Natural killer cell treated with Interleukin-12 subunit alpha and Interleukin-12 subunit beta and Interleukin-15 and Interleukin-18, amount 100 ng/mL, for 72 hours (primary cell): Measurements from ENCODE around the gene NAP1L4. TPM values are rescaled to one million over a fixed set of nuclear protein-coding genes. Genes with fewer than 3 reads are reported as not detected.
A peak's percentile ranks its signal among the peaks of the same experiment; 100 is the strongest.

Source experiments
- ATAC-seq, 2 donors: fragments of 150-1000 bp; cut with Tn5 transposase in 1 of 2; sonication (Bioruptor Pico), chemical (Tn5 transposase) in 1 of 2; 2 replicates each; pipeline ENCODE4 v1.10.0; 2021
- DNase-seq: peaks from one replicate; pipeline ENCODE4 v3.0.0; 2022; ENCODE audit warnings: low spot score
- H3K27ac Mint-ChIP-seq, 2 donors: 1 replicate in 1 of 2; 2 replicates in 1 of 2; pipeline ENCODE4 v1.8.0; 2022; ENCODE audit warnings: mixed read lengths in 2 of 2, mild to moderate bottlenecking in 1 of 2, moderate library complexity in 1 of 2
- H3K27me3 Mint-ChIP-seq, 2 donors: 1 replicate in 1 of 2; 2 replicates in 1 of 2; pipeline ENCODE4 v1.8.0; 2022; ENCODE audit warnings: mixed read lengths in 2 of 2
- H3K36me3 Mint-ChIP-seq: one replicate; pipeline ENCODE4 v1.8.0; 2022; ENCODE audit warnings: mixed read lengths
- H3K4me1 Mint-ChIP-seq, 2 donors: 1 replicate in 1 of 2; 2 replicates in 1 of 2; pipeline ENCODE4 v1.8.0; 2022; ENCODE audit warnings: low read depth in 2 of 2, mixed read lengths in 2 of 2, mild to moderate bottlenecking in 1 of 2
- H3K4me3 Mint-ChIP-seq: one replicate; pipeline ENCODE4 v1.8.0; 2022; ENCODE audit warnings: mixed read lengths
- H3K9me3 Mint-ChIP-seq: 2 replicates; pipeline ENCODE4 v1.8.0; 2022; ENCODE audit warnings: mixed read lengths
- total RNA-seq, 2 donors: library from RNA; stranded (reverse); gene quantifications; one replicate each; pipeline ENCODE4 v1.2.3, GENCODE V29; 2022

Gene NAP1L4
- total RNA-seq, 2 donors from 2014 or later, result 160 to 222 TPM

DNA sequence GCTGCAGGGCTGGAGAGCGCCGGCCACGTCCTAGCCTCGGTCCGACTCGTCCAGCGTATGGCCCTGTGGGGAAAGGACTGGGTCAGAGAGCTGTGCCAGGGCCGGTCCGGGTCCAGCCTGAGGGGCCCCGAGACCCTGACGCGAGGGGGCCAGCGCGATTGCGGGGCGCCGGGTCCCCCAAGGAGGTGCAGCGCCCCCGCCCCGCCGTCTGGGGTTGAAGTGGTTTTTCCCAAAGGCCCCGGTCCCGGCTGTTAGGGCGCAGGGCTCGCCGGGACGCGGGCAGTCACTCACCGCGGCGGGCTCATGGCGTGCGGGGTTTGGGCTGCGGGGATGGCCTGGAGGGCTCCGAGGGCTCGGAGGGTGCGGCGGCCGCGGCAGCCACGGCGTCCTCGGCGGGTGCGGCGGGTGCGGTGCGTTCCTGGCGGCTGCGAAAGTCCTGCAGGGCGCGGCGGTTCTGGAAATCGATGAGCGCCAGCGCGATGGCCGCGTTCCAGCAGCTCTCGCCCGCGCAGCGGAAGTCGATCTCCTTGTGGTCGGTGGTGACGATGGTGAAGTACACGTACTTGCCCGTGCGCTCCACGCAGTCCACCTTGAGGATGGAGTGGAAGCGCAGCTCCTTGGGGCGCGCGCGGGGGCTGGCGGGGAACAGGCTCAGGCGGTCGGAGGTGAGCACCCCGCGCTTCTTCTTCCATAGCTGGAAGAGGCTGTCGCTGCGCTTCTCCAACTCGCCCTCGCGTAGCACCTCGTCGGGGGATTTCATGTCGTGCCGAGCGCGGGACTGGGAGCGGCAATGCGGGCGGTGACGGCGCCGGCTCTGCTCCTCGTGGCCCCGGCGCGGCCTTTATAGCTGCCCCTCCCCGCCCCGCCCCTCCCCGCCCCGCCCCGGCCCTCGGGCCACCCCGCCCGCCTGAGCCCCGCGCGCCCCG lies 63.3 kb downstream of the NAP1L4 start, which contains the start of gene PHLDA2:
TSS of gene PHLDA2 (minus strand) at position 816 of the 926 bp plus-strand sequence. CDS start at position 760, 56 bp downstream.
- H3K36me3 Mint-ChIP-seq, result no peaks in the 10 kb centered on the region
- DNase-seq (peak; percentile 81), ATAC-seq (peak; percentile 48 to 56)
- H3K27ac Mint-ChIP-seq, result peak within 1 kb of the TSS; percentile 80 to 88
- no peaks in the 10 kb centered on the region for H3K9me3 Mint-ChIP-seq
- H3K4me1 Mint-ChIP-seq, result peaks cover 20 to 31% of the 10 kb centered on the region in 2 donors
- peak within 1 kb of the TSS; percentile 84 for H3K4me3 Mint-ChIP-seq
- H3K27me3 Mint-ChIP-seq, result peaks cover 9% of the 10 kb centered on the region in 2 donors

DNA sequence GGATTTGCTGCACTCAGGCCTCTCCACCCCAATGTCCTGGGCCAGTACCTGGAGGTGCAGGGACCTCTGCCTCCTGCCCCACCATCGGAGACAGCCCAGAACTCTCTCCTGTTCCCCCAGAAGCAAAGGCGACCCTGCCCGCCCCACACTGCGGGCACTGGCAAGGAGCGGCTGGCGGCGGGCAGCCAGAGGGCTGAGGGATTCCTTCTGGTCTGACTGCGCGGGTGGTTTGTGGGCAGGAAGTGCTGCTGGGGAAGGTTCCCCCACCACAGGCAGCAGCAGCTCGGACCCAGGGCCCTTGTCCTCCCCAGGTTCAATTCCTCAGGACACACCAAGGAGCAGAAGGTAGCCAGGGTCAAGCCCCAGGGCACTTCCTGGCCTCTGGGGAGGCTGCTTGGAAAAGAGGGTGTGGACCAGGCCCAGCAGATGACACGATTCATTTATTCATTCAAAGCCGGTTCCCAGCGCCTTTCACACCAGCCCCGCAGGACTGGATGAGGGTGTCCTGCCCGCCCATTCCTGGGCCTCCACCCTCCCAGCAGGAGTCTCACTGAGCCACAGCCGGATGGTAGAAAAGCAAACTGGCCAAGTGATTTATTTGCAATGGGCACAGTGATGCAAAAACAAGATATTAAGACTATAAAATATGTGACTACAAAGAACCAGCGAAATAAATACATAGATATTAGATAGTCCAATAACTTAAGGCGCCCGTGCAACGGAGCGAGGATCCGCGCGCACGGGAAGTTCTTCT lies 64.1 kb downstream of the NAP1L4 start:
- no peaks in the 10 kb centered on the region for H3K36me3 Mint-ChIP-seq
- no peaks in the 10 kb centered on the region for H3K9me3 Mint-ChIP-seq
- H3K4me1 Mint-ChIP-seq, result peaks cover 20 to 27% of the 10 kb centered on the region in 2 donors

GRCh38 chr11:2927121-2927800 lies 64.9 kb downstream of the NAP1L4 start:
- ATAC-seq, result no peak
- peak; percentile 58 for DNase-seq
- peaks cover 9% of the 10 kb centered on the region in 2 donors for H3K27me3 Mint-ChIP-seq
- peaks cover 20 to 22% of the 10 kb centered on the region in 2 donors for H3K4me1 Mint-ChIP-seq
- peak overlapping the region in 1 of 2 donors; percentile 43 for H3K27ac Mint-ChIP-seq
- H3K9me3 Mint-ChIP-seq, result no peaks in the 10 kb centered on the region
- no peaks in the 10 kb centered on the region for H3K36me3 Mint-ChIP-seq
- peak overlapping the region; percentile 82 for H3K4me3 Mint-ChIP-seq

More for the DNA sequence above, 64.1 kb downstream of the NAP1L4 start:
- Mint-ChIP-seq H3K27ac (peak overlapping the region in 1 of 2 donors; percentile 43), H3K4me3 (peak overlapping the region; percentile 82), H3K27me3 (peaks cover 9% of the 10 kb centered on the region in 2 donors)
- DNase-seq, result peak; percentile 62
- ATAC-seq, result no peak

GRCh38 chr11:2926611-2927051 lies 65.5 kb downstream of the NAP1L4 start:
- H3K9me3 Mint-ChIP-seq, result no peaks in the 10 kb centered on the region
- H3K27ac Mint-ChIP-seq, result no peak overlapping the region
- H3K27me3 Mint-ChIP-seq, result peaks cover 9% of the 10 kb centered on the region in 2 donors
- peaks cover 20 to 22% of the 10 kb centered on the region in 2 donors for H3K4me1 Mint-ChIP-seq
- H3K36me3 Mint-ChIP-seq, result no peaks in the 10 kb centered on the region
- no peak for ATAC-seq
- H3K4me3 Mint-ChIP-seq, result no peak overlapping the region
- DNase-seq, result no peak

GRCh38 chr11:2924821-2925675 lies 67.1 kb downstream of the NAP1L4 start:
- Mint-ChIP-seq H3K4me1 (peaks cover 13 to 15% of the 10 kb centered on the region in 2 donors), H3K27me3 (peaks cover 9% of the 10 kb centered on the region in 2 donors), H3K36me3 (no peaks in the 10 kb centered on the region), H3K4me3 (no peak overlapping the region), H3K27ac (no peak overlapping the region), H3K9me3 (no peaks in the 10 kb centered on the region)
- peak; percentile 59 for DNase-seq
- ATAC-seq, result no peak

DNA sequence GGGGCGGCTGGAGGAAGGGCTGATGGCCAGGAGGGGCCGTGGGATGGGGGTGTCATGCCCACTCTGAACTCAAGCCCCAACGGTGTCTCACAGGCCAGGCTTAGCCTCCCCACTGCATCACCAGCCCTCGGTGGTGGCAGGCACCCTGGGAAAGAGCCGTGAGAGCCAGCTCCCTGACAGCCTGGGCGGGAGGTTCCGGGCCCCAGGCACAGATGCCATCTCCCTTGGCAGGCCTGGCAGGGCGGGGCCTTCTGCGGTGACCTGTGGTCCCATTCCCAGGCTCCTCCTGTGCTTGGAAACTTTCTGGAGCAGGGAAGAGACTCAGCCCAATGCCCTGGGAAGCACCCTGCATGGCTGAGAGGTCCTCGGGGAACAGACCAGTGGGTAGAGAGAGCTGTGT lies 67.7 kb downstream of the NAP1L4 start:
- H3K27ac Mint-ChIP-seq, result no peak overlapping the region
- H3K27me3 Mint-ChIP-seq, result peaks cover 9% of the 10 kb centered on the region in 2 donors
- peaks cover 9 to 12% of the 10 kb centered on the region in 2 donors for H3K4me1 Mint-ChIP-seq
- H3K36me3 Mint-ChIP-seq, result no peaks in the 10 kb centered on the region
- no peaks in the 10 kb centered on the region for H3K9me3 Mint-ChIP-seq
- H3K4me3 Mint-ChIP-seq, result no peak overlapping the region
- DNase-seq (peak; percentile 20), ATAC-seq (no peak)

DNA sequence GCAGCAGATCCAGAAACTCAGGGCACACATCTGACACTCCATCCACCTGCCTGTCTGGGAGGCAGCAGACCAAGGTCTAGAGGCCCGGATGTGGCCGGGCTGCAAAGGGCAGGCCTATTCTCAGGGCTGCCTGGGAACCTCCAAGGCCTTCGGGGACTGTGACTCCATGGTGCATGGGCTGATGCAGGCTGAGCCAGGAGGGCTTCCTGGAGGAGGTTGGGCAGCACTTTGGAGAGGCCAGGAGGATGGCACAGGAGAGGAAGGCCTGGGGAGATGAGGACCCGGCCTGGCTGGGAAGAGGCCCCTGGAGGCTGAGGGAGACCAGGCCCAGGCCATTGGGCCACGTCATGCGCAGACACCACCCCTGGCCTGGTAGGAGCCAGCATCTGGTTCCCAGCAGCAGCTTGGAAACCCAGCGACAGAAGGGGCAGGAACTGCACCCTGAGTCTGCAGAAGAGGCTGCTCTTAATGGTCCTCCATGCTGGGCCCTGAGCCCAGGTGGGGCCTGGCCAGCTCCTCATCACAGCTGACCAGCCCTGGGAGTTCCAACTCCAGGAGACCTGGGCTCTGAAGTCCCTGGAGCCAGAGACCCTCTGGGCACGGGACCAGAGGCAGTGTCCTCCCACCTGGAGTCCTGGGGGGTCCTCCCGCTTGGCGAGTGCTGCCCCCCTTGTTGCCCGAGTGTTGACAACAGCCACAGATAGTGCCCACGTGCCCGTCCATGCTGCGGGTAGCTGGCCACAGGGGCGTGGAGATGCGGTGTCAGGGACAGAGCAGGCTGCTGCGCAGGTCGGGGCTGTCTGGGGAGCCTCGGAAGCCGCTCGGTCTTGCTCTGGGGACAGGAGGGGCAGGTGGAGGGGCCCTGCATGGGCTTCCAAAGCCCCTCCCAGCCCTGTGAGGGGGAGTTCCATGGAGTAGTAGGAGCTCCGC lies 68.4 kb downstream of the NAP1L4 start:
- DNase-seq, result peak; percentile 61
- peaks cover 9% of the 10 kb centered on the region in 2 donors for H3K4me1 Mint-ChIP-seq
- no peak for ATAC-seq
- H3K27ac Mint-ChIP-seq, result no peak overlapping the region
- H3K4me3 Mint-ChIP-seq, result no peak overlapping the region
- no peaks in the 10 kb centered on the region for H3K36me3 Mint-ChIP-seq
- H3K9me3 Mint-ChIP-seq, result no peaks in the 10 kb centered on the region
- H3K27me3 Mint-ChIP-seq, result peaks cover 9% of the 10 kb centered on the region in 2 donors

DNA sequence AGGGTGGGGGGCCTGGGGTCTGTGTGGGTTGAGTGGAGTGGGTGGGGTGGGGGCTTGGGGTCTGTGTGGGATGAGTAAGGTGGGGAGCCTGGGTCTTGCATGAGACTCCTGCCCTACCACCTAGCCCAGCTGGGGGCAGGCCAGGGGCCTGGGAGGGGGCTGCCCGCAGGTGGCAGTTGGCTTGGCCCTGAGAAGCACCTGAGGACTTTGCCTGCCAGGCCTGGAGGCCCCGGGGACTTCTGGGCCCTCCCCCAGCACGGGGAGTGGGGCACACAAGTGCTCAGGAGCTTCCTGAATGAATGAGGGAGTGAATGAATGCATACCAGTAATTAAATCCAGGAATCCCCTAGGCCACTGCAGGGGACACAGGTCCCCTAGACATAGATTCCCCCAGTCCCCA lies 69.5 kb downstream of the NAP1L4 start:
- DNase-seq, result no peak
- H3K27ac Mint-ChIP-seq, result no peak overlapping the region
- H3K9me3 Mint-ChIP-seq, result no peaks in the 10 kb centered on the region
- H3K27me3 Mint-ChIP-seq, result peaks cover 2 to 3% of the 10 kb centered on the region in 2 donors
- no peak for ATAC-seq
- H3K4me1 Mint-ChIP-seq, result peaks cover 2% of the 10 kb centered on the region in 2 donors
- H3K4me3 Mint-ChIP-seq, result no peak overlapping the region
- no peaks in the 10 kb centered on the region for H3K36me3 Mint-ChIP-seq

DNA sequence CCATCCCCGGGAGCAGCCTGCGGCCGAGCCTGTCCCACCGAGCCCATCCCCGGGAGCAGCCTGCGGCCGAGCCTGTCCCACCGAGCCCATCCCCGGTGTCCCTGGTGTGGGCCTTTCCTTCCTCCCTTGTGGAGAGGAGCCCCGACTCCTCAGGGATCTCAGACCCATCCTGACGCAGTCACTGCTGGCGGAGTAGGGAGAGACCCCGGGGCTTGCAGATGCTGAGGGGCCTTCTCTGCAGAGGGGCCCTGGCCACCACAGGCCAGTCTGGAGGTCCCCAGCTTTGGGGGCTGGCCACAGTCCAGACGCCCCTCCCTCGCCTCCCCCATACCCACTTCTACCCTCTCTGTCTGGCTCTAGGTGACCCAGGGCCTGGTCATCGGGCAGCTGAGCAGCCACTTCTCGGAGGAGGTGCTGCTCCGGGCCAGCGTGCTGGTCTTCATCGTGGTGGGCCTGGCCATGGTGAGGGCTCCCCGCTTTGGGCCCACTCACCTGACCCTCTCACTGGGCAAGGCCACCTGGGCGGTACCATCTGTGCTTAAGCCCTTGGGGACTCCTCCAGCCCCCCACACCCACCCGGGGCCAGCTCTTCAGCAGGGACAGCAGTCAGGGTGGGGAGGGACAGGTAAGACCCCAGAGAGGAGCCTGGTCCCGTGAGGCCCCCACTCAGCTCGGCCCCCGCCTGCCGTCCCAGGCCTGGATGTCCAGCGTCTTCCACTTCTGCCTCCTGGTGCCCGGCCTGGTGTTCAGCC lies 70.2 kb downstream of the NAP1L4 start:
- Mint-ChIP-seq H3K27me3 (no peaks in the 10 kb centered on the region), H3K4me3 (no peak overlapping the region), H3K36me3 (no peaks in the 10 kb centered on the region), H3K27ac (no peak overlapping the region), H3K9me3 (no peaks in the 10 kb centered on the region), H3K4me1 (no peaks in the 10 kb centered on the region)
- DNase-seq (no peak), ATAC-seq (no peak)

DNA sequence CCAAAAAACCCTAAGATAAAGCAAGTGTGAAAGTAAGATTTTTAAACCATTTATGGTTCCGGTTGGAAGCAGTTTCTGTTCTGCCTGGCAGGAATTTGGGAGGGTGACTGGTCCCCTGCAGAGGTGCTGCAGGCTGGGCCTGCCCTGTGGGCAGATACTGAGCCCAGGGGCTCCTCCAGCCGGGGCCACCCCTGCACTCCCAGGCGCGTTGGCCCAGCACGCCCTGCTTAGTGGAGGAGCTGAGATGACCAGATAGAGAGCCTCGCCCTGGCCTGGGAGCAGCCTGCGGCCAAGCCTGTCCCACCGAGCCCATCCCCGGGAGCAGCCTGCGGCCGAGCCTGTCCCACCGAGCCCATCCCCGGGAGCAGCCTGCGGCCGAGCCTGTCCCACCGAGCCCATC lies 70.9 kb downstream of the NAP1L4 start:
- ATAC-seq, result no peak
- H3K9me3 Mint-ChIP-seq, result no peaks in the 10 kb centered on the region
- DNase-seq, result no peak
- H3K4me1 Mint-ChIP-seq, result no peaks in the 10 kb centered on the region
- H3K27ac Mint-ChIP-seq, result no peak overlapping the region
- H3K36me3 Mint-ChIP-seq, result no peaks in the 10 kb centered on the region
- H3K4me3 Mint-ChIP-seq, result no peak overlapping the region
- no peaks in the 10 kb centered on the region for H3K27me3 Mint-ChIP-seq

- Mint-ChIP-seq H3K4me3 (no peak overlapping the region), H3K27me3 (no peaks in the 10 kb centered on the region), H3K27ac (no peak overlapping the region), H3K36me3 (no peaks in the 10 kb centered on the region), H3K4me1 (no peaks in the 10 kb centered on the region), H3K9me3 (no peaks in the 10 kb centered on the region)
- DNase-seq (no peak), ATAC-seq (no peak)
These were observed 71.8 kb downstream of the NAP1L4 start for GRCh38 chr11:2920343-2920742.
